HG03196 (cell line): ENCODE results near the gene GIMD1.
"Not testable (repeated sequence)": the region's sequence is repeated elsewhere in the genome, so short reads cannot be mapped to it uniquely, and the experiment has no call there.

Source experiments
- ATAC-seq: cut with Tn5 transposase; IDR thresholded peaks from one replicate; pipeline ENCODE4 v1.9.1; 2021; ENCODE audit not compliant: unreplicated experiment

Gene GIMD1

GRCh38 chr4:106368678-106369077, at the start of gene GIMD1:
Gene GIMD1, minus strand, starts transcription at chr4:106368778. Its CDS starts 1,343 bp downstream, at chr4:106367435.
- no peak for ATAC-seq

DNA sequence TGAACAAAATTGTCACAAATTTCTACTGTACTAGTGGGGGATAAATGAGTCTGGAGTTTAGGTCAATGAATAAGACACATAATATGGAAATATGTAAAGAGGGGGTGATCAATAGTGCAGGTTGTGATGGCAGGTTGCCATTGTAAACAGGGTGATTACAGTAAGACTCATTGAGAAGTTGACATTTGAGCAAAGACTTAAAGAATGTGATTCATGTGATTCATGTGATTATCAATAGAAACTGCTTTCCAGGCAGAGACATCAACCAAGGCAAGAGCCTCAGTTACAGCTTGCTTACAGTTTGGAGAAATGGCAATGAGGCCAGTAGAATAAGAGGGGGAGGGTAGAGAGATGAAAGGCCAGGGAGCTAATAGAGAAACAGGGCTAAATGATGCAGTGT, 45.8 kb upstream of the GIMD1 start:
- no peak for ATAC-seq

DNA sequence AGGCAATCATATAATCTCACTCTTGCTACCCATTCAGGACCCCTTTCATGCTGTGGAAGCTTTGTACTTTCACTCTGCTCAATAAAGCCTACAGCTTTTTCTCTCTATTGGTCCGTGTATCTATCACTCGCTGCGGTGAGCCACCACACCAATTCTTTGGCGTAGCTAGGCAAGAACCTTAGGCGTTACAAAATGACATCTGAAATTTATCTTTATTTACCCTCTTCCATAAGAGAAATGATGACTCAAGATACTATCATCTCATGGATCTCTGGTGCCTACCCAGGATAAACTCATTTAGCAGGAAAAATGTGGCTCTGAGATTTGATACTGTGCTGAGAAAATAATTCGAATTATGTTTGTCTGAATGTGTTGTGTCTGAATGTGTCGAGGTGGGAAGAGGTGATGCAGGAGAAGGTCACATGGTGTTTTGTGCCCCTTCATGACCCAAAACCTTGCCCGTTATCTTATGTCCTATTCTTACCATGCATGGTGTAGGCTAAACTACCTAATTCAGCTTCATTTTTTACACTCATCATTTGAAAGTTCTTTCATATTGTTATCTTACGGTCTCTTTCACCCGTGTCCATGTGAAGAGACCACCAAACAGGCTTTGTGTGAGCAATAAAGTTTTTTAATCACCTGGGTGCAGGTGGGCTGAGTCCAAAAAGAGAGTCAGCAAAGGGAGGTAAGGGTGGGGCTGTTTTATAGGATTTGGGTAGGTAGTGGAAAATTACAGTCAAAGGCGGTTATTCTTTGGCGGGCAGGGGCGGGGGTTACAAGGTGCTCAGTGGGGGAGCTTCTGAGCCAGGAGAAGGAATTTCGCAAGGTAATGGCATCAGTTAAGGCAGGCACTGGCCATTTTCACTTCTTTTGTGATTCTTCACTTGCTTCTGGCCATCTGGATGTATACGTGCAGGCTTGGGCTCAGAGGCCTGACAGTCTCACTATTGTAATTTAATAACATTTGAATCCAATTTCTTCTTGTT, 41.6 kb upstream of the GIMD1 start:
- no peak for ATAC-seq

DNA sequence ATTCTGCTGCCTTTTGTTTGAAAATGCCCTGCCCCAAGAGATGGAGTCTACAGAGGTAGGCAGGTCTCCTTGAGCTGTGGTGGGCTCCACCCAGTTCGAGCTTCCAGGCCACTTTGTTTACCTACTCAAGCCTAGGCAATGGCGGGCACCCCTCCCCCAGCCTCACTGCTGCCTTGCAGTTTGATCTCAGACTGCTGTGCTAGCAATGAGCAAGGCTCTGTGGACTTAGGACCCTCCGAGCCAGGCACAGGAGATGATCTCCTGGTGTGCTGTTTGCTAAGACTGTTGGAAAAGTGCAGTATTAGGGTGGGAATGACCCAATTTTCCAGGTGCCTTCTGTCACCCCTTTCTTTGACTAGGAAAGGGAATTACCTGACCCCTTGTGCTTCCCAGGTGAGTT, 39.4 kb upstream of the GIMD1 start:
- ATAC-seq, result not testable (repeated sequence)

GRCh38 chr4:106401157-106401556, 32.6 kb upstream of the GIMD1 start:
- ATAC-seq, result no peak

GRCh38 chr4:106398898-106399297, 30.3 kb upstream of the GIMD1 start:
- not testable (repeated sequence) for ATAC-seq

- ATAC-seq, result no peak
Observed at GRCh38 chr4:106395582-106395981, 27.0 kb upstream of the GIMD1 start.

- no peak for ATAC-seq
Observed at GRCh38 chr4:106385853-106386393, 17.3 kb upstream of the GIMD1 start.

DNA sequence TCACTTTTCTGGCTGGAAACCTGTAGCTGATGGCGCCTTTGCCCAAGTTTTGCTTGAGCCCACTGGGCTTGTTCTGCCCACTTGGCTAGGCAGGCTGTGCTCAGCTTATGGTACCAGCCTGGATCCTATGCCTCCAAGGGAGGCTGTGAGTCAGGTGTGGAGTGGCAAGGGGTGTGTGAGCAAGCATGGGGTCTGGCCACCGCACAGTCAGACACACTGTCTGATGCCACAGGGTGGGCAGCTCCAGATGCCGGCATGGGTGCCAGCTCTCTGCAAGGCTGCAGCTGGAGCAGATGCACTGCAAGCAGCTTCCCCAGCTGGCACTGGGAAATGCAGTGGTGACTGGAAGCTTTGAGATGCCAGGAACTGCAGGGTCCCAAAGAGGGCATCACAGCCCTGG, 16.3 kb upstream of the GIMD1 start:
- no peak for ATAC-seq

DNA sequence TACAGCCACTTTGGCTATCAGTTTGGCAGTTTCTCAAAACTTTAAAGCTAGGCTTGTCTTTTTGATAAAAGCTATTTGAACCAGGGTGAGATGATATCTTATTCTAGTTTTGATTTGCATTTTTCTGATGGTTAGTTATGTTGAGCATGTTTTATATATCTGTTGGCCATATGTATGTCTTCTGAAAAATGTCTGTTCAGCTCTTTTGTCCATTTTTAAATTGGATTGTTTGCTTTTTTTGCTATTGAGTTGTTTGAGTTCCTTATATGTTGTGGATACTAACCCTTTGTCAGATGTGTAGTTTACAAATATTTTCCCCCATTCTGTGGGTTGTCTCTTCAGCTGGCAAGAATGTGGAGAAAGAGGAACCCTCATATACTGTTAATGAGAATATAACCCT, 11.6 kb upstream of the GIMD1 start:
- no peak for ATAC-seq

DNA sequence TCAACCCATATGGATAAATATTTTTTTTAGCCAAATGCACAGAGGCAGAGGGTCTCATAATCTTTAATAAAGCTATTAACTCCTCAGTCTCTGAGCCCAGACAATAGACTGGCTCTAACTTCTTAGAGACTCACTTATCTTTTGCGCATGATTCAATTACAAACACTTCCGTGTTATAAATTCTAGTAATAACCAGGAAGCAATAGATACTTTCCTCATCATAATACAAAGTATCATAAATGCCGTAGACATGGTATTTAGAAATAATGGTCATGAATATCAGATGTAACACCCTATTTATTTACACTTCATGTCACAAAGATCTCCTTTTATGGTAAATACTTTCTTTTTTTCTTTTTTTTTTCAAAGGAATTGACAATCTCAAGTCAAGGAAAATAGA, 4.4 kb upstream of the GIMD1 start:
- no peak for ATAC-seq

GRCh38 chr4:106371161-106371560, 2.6 kb upstream of the GIMD1 start:
- ATAC-seq, result no peak

DNA sequence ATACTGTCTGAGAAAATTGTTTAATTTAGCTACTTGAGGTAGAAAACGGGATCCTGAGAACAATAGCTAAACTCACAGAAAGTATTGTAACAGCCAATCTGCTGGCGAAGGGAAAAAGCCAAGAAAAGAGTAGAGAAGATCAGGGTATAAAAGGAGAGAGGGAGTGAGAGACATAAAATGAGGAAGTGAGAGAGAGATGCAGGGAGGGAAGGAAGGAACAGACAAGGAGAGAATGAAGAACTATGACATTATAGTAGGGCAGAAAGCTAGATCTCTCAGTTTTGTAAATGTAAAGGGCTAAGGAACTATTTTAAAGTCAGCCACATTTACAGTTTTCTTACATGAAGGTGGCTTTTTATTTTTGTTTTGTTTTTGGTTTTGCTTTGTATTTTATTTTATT, 1.6 kb upstream of the GIMD1 start:
- no peak for ATAC-seq

DNA sequence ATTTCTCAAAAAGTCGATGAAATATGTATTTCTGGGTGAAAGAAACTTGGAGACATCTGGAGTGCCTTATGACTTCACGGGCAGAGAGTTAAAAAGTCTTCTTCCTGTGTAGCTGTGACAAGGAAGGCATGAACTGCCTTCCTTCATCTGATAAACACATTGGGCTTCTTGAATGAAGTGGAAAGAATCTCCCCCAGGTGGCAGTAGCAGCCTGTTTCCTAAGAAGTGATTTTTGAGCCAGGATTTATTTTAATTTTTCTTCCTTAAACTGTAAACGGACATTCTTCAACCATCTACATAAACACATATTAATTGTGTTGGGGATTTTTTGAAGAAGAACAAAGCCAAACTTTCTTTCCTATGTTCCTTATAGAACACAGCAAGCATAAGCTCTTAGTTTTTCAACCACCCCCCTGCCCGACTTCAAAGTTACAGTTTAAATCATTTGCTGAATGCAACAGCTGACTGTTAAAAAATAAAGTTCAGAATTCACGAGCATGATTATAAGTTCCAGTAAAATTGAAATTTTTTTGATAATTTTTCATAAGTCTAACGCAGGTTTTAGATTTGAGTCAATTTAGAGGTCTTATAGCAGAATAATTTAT, 980 bp upstream of the GIMD1 start:
- no peak for ATAC-seq

DNA sequence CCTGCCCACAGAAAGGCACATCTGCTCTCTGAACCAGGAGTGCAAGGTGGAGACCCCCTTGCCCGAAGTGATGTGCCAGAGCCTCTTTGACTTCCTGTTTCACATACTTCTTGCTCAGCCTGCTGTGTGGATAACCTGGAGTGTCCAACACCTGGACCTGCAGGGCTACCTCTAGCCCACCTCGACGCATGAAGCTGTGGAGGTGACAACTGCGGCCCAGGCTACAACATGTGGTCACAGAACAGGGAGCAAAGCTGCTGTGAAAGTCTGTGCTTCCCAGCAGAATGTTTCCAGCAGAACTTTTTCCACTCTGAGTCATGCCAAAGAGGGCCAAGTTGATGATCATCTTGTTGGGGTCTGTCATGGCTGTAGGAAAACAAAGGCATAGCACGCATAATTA, 1.5 kb downstream of the GIMD1 start:
- no peak for ATAC-seq

DNA sequence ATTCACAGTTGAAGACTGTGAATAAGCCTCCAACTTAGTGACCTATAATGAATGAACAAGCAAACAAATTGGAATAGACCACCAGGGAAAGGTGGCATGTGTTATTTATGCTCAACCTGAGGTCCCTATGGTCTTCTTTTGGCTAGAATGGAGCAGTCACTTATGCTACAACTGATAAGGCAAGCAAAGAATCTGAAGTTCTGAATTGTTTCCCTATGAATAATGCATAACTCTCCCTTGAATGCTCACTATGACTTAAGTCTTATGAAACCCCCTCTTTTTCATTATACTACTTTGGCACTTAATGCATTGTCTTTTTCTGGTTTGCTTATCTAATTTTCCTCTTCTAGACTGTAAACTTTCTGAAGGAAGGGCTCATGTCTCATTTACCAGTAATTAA, 2.6 kb downstream of the GIMD1 start:
- ATAC-seq, result no peak

- no peak for ATAC-seq
Observed at GRCh38 chr4:106365613-106366012, 3.0 kb downstream of the GIMD1 start.

DNA sequence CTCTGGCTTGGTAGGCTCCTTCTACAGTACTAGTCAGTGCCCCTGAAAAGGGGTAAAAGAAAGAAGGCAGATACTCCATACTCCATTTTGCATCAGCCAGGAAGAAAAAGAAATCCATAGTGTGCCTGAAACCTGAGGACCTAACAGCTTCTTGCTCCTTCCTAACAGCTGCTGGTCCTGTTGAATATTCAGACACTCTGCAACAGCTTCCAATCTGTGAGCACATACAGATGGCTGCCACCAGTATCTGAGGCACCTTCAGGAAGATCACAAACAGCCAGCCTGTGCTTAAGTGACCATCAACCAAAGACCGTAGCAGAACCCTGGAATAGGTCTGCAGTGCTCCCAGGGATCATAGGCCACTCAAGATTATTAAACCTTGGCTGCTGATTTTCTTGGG, 4.3 kb downstream of the GIMD1 start:
- no peak for ATAC-seq

DNA sequence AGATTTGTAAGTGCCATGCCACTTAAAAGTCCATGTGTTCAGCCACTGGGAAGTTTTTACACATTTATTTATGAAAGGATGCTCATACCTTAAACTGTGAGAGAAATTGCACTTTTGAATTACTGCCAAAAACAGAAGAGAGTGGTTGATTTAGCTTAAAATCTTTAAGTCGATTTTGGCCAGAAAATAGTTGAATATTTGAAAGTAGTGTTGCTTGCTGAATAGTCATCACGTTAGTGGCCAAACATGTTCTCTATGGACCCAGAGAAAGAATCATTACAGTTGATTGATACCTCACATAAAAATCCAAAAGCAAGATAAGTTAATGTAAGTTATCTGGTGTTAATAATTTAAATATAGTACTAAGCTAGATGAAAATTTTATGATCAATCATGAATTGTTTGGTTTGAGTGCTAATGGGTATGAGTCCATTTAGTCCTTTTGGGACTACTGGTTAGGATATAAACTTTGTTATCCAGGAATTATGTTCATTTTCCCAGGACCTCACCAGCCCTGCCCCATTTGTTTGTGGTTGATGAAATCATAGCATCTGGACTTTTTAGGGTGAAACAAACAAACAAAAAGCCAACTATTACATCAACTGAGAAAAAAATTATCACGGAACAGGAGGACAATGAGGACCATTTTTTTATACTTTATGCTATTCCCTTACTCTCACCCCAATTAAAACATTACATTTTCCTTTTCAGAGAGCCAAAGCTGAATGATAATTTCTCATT, 6.3 kb downstream of the GIMD1 start:
- no peak for ATAC-seq

- no peak for ATAC-seq
Observed at GRCh38 chr4:106358899-106359298, 9.7 kb downstream of the GIMD1 start.

DNA sequence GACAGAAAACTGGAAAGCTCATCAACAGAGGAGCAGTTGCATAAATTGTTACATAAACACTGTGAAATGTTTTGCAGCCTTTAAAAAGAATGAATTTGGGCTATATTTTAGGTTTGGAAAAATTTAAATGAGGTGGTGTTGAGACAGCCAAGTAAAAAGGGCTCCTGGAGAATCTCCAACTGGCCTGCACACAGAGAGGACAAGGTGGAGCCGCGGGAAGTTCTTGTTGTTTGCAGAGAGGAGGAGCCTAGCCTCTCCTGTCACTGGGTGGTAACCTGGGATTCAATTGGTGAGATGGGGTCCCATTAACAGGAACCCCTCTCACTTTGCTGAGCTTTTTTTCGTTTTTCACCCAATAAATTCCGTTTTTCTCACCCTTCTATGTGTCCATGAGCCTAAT, 13.4 kb downstream of the GIMD1 start:
- ATAC-seq, result no peak
